IPS-18c (cell line): ENCODE measurements around the gene KCNQ1.

ENCODE experiments used
- H3K4me3 ChIP-seq: 2 replicates; pipeline ENCODE4 v1.7.0; 2013; ENCODE audit warnings: low read depth, mild to moderate bottlenecking, low read length, moderate library complexity; ENCODE audit not compliant: insufficient read depth
- H3K9me3 ChIP-seq: one replicate; pipeline ENCODE4 v1.6.1; 2013; ENCODE audit warnings: mild to moderate bottlenecking, low read length, moderate library complexity; ENCODE audit not compliant: control insufficient read depth, insufficient read depth

KCNQ1 gene

DNA sequence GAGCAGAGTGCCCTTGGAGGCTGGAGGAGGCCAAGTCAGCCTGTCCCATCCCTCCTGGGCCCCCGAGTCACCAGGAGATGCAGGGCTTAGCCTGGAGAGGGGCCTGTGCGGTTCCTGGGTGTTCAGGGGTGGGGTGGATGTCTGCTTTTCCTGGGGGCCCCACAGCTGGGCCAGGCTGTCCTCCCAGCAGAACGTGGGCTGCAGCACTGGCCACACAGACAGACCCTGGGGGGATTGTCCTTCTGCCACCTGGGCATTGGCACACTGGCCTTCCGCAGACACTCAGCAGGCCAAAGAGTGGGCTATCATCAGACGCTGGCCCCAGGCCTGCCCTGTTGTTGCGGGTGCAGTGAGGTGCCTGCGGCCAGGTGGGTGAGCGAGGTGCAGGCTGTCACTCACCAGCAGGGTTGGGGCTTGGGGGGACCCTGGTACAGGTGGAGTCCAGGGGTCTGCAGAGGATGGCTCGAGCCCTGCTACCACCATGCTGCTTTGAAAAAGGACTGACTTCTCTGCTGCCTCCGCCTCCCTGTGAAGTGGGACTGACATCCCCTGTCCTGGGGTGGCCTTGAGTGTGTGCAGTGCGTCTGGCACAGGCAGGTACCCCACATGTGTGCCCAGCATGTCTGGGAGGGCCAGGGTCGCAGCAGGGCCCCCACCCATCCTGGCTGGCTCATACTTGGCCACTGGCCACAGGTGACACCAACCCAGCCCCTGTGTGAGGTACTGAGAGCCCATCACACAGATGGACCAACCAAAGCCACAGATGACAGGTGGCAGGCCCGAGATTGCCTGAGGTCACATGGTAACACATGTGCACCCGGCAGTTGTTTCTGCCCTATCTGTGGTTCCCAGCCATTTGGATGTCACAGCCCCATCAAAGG lies 294.0 kb downstream of the KCNQ1 start:
- no peaks in the 10 kb centered on the region for H3K9me3 ChIP-seq
- H3K4me3 ChIP-seq: no peak overlapping the region

DNA sequence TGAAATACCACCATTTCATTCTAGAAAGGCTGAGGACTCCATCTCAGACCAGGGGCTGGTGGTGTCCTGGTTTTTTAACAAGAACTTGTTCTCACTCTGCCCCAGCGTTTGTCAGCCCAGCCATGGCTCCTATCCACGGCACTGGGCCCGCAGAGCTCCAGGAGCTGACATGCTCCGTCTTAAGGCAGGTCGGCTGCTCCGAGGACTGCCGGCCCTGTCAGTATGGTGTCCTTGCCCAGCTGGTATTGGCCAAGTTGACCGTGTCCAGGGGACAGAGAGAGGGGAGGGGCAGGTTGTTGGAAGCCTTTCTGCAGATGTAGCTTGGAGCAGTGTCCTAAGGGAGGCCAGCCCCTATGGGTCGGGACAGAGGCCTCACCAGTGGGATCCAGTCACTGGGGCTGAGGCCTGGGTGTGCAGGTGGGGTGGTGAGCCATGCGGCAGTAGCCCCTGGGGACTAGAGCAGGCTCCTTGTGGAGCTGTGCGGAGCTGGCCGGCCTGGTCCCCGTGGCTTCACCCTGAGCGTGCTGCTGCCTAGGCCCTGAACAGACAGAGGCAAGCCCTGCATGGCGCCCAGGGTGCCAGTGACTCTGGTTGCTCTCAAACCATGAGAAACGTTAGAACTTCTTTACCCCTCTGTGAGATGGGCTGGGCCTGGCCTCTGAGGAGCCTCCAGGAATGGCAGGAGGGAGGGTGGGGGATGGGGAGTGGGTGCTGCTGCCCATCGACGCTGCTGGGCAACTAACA lies 294.9 kb downstream of the KCNQ1 start:
- Histone ChIP-seq H3K9me3 (no peaks in the 10 kb centered on the region), H3K4me3 (no peak overlapping the region)

DNA sequence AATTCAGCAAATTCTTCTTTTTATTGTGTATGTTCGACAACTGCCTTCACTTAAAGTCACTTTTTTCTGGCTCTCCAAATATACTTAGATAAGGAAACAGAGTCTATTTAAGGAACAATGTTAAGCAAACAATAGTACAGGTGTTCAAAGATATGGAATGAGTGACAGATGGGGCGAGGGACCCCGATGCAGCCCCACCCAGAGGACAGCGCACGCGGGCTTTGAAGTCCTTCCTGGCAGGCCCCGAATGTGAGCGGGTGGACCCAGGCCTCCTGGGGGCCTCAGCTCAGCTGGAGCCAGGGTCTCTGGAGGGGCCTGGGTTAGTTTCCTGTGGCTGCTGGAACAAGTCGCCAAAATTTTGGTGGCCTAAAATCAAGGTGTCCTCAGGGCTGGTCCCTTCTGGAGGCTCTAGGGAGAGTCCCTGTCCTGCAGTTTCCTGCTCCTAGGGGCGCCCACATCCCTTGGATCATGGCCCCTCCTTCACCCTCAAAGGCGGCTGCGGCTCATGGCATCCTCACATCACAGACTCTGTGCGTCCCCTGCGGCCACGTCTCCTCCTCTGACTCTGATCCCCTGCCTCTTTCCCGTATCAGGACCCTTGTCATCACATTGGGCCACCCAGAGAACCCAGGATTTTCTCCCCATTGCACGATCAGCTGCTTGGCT lies 295.6 kb downstream of the KCNQ1 start:
- Histone ChIP-seq H3K4me3 (no peak overlapping the region), H3K9me3 (no peaks in the 10 kb centered on the region)

DNA sequence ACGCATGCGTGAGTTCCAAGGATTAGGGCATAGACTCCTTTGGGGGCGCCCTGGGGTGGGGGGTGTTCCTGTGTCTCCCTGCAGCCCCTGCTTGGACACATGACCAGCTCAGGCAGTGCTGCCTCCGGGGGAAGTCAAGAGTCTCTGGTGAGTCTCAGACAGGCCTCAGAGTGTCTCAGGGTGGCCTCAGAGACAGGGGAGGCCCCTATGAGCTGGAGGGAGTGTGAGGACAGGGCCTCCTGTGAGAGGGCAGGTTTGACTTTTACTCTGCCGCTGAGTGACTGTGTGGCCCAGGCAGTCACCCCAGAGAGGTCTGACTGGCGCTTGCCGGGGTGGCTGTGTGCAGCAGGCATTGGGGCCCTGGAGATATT lies 296.2 kb downstream of the KCNQ1 start:
- H3K4me3 ChIP-seq: no peak overlapping the region
- H3K9me3 ChIP-seq: no peaks in the 10 kb centered on the region

DNA sequence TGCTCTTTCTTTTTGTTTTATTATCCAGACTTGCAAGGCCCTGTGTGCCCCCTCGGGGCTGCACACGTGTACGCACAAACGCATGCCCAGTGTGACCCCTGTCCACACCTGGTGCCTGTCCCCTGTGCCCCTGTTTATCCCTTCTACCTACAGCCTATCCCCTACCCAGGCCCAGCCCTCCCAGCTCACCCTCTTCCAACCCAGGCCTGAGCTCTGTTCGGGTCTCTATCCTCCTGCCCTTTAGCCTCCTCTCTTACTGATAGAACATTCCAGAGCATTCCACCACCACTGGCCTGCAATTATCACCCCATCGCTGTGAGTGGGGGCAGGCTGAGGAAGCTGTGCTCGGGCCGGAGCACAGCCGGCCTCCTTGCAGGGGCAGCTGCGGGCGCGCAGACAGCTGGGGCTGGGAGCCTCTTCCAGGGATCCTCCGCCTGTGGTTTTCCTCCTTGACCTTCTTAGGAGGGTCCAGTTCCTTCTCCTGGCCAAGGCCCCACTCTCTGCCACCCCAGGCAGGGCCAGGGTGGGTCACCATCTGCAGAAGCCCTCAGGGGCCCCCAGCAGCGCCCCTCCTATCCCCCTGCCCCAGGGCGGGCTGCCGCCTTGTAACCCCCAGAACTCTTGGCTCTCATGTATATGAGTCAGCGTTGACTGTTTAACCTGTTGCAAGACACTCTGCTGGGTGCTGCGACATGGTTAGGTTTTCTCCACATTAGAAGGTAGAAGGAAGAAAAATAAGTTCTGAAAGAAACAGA lies 296.7 kb downstream of the KCNQ1 start:
- no peak overlapping the region for H3K4me3 ChIP-seq
- no peaks in the 10 kb centered on the region for H3K9me3 ChIP-seq

DNA sequence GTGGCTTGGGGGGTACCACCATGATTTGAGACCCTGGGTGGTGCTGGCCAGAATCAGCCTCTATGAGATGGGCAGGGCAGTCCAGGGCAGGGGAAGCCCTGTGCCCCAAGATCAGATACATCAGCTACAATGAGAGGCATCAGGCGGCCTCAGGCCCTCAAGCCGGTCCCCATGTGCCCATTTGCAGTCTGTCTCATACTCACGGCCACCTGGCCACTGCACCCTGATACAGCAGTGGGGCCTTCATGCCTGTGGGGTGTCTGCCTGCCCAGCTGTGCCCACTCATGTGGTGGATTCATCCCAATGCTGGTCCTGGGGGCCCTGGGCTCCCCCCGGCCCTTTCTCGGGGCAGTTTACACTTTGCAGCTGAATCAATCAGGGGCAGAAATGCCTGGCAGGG lies 297.4 kb downstream of the KCNQ1 start:
- H3K9me3 ChIP-seq: no peaks in the 10 kb centered on the region
- no peak overlapping the region for H3K4me3 ChIP-seq

DNA sequence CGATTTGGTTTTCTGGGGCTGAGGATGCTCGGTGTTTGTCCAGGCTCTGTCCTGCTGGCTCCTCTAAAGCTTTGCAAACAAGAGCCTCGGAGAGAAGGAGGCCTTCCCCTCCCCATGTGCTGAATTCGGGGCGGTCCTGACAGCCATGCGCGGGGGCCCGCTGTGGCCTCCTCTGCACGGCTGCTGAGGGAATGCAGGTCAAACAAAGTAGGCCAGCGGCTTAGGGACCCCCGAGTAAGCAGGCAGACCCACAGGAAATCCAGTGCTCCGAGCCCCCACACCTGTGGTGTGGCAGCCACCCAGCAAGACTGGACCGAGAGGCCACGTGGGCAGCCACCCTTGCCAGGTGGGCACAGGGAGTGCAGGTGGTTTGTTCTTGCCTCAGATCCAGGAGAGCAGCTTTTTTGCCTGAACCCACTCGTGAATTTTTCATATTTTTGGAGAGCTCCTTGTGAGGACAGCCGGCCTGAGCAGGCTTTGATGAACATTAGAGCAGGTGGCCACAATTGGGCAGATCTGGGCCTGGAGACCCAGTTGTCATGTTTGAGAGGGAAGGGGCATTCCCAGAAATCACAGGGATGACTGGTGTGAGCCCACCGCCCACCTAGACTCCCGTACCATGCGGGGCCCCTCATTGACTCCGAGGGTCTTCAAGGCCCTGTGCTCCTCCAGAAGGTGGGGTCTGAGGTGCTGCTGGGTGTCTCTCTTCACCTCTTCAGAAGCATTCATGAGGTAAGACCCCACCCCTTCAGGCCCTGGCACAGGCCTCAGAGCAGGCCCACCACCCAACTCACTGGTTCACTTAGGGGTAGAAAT lies 298.0 kb downstream of the KCNQ1 start:
- Histone ChIP-seq H3K9me3 (no peaks in the 10 kb centered on the region), H3K4me3 (no peak overlapping the region)

DNA sequence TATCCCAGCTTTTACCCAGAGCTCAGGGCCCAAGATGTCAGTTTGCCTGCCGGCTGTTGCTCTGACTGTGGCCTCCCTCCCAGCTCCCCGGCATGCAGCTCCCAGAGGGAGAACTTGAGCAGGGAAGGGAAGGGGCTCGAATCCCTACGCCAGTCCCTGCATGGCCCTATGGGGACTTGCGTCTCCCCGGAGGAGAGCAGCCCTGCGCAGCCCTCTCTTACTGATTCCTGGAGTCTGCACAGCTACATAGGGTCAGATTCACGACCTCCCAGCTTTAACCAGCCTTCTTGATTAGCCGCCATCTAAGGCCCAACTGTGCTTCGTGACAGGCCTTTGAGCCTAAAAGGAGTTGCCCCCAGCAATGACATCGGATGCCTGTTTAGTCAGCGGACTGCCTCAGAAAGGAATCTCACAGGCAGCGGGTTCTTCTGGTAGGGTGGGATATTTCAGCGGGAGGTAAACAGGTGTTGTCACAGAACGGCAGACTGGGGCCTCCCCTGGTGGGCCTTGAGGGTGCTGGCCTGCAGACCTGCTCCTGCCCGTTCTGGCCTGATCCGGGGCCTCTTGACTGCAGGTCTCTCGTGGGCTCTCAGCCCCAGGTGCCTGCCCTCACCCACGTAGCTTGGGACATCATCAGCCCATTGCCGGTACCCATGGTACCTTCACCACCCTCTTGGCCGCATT lies 298.8 kb downstream of the KCNQ1 start:
- Histone ChIP-seq H3K9me3 (no peaks in the 10 kb centered on the region), H3K4me3 (no peak overlapping the region)

DNA sequence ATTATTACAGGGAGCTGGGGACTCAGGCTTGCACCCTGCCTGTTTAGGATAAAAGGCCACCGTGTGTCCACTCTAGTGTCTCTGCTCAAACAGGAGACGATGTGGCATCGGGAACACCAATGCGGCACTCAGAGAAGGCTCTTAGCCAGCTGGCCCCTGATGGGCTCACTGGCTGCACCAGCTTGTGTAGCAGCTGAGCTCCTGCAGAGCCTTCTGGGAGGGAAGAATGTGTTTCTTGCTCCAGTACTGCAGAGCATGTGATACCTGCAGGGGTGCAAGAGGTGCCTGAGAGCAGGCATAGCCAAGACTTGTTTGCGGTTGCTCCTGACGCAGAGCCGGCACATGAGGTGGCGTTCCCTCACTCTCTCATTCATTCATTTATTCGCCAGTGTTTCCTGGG lies 299.4 kb downstream of the KCNQ1 start:
- H3K4me3 ChIP-seq: no peak overlapping the region
- no peaks in the 10 kb centered on the region for H3K9me3 ChIP-seq

DNA sequence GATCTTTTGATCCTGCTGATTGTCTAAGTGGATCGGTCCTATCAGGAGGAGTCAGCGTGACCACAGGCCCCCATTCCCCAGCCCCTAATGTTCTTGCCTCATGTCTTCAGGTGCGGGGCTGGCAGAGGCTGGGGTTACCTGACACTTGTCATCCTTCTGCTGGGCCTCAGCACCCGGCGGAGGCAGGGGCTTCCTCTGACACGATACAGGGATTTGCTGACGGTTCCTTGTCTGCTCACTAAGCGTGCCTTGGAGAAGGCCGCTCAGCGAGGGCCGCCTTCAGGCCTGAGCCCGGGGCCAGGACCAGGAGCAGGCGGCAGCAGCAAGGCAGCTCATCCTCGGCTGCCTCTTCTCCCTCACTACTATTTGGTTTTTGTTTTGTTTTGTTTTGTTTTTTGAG lies 300.7 kb downstream of the KCNQ1 start:
- no peaks in the 10 kb centered on the region for H3K9me3 ChIP-seq

DNA sequence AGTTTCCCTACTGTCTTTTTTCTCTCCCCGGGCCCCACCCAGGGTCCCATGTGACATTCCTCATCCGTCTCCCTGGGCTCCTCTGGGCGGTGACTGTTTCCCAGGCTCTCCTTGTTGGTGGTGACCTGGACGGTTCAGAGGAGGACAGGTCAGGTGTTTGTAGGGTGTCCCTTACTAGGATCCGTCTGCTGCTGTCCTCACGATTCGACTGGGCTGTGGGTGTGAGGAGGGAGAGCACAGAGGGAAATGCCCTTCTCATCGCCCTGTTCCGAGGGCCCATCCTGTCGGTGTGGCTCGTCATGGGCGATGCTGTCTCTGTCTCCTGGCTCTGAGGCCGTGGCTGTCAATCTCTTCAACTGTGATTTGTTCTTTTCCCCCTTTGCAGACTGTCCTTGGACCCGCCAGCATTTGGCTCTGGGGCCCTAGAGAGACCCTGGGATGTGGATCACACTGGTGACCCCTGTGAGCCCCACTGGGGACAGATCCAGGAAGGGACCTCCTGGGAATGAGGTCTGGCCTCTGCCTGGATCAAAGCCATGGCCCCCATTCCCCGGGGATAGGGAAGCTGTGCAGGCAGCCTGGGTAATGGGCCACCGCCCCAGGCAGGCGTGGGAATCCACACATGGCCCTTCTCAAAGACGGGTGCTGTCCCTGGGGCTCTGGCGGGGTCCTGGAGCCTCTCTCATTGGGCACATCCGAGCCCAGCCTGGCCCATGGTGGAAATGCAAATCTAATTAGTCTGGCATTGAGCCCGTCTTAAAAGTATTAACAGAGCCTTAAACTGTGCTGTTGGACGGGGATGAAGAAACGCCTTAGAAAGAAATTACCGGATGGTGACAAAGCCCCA lies 301.8 kb downstream of the KCNQ1 start:
- no peak overlapping the region for H3K4me3 ChIP-seq
- no peaks in the 10 kb centered on the region for H3K9me3 ChIP-seq

More for the DNA sequence above, 300.7 kb downstream of the KCNQ1 start:
- no peak overlapping the region for H3K4me3 ChIP-seq

DNA sequence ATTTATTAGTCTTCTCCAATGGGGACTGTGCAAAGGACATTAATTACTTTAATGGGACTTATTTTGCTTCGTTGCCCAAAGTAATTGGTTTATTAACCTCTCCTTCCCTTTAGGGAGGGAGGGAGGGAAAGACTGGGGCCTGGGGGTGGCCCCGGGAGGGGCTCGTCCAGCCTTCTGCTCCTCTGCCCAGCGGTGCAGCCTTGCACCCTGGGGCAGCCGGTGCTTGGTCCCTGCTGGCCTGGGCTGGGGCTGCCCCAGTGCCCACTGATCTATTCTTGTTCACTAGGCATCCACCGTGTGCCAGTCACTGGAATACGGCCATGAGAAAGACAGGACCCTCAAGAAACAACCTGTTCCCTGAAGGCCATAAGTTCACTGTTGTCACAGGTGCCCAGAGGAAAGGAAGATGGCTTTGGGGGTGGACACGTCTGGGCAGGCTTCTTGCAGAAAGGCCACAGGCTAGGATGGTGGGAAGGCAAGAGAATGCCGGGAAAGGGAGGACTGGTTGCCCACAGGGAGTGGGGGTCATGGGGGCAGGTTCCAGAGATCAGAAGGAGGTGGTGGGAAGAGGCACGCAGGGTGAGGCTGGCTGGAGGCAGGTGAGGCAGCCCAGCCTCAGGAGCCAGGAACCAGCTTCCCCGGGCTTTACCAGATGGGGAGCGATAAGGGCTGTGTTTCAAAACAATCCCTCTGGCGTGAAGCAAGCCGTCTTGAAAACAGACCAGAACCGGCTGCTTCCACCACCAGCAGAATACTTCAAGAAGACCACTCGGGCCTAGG lies 302.6 kb downstream of the KCNQ1 start:
- Histone ChIP-seq H3K9me3 (no peaks in the 10 kb centered on the region), H3K4me3 (no peak overlapping the region)

DNA sequence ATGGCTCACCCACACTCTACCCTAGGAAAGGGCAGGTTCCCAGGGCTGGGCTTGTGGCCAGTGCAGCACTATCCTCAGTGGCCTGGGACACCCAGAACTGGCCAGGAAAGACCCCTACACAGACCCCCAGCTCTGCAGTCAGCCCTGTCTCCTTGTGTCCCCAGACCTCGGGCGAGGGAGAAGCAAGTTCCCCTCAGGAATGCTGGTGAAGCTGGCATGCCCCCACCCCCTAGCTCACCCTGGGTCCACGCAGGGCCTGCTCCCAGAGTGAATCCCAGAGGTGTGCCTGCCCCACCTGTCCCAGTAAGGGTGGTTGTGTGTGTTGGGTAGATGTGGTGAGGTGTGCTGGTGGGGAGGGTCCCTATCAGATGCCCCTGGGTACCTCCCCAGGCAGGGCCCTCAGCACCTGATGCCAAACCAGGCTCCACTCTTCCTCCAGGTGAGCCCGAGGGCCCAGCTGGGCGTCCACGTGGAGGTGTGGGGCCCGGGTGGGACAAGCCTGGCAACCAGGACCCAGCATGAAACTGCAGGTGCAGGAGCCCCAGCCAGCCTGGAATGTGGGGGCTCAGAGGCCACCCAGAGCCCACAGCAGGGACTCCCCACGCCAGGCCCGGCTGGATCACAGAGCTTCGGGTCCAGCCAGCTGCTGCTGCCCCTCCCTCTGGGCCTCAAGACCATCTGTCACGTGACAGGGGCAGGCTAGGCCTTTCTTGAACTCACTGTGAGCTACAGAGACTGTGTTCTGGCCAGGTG lies 303.4 kb downstream of the KCNQ1 start:
- Histone ChIP-seq H3K9me3 (no peaks in the 10 kb centered on the region), H3K4me3 (no peak overlapping the region)
